Astrocyte (in vitro differentiated cells and primary cell): Measurements from ENCODE around the gene STAT3.
"Not testable (repeated sequence)": the region's sequence is repeated elsewhere in the genome, so short reads cannot be mapped to it uniquely, and the experiment has no call there.

ENCODE experiments used
- CTCF ChIP-seq: IDR thresholded peaks from 2 replicates; pipeline ENCODE4 v1.5.1; 2011; ENCODE audit warnings: low read depth, mild to moderate bottlenecking, inconsistent platforms, low read length, moderate library complexity; ENCODE audit not compliant: insufficient read depth
- EZH2 ChIP-seq: IDR thresholded peaks from 2 replicates; pipeline ENCODE4 v1.6.1; 2012; ENCODE audit warnings: mild to moderate bottlenecking, low read length, inconsistent platforms; ENCODE audit not compliant: insufficient read depth

- not testable (repeated sequence) for TF ChIP-seq CTCF, EZH2
Observed at GRCh38 chr17:42297775-42298174, 90.5 kb downstream of the STAT3 start.
